NT2/D1 (cell line): ENCODE measurements around the gene AKT3.

ENCODE experiments used
- SUZ12 ChIP-seq: IDR thresholded peaks from 2 replicates; pipeline ENCODE4 v1.6.1; 2011; ENCODE audit not compliant: insufficient read length, insufficient read depth; ENCODE audit errors: extremely low read depth
- YY1 ChIP-seq: IDR thresholded peaks from 2 replicates; pipeline ENCODE4 v1.6.1; 2011; ENCODE audit not compliant: insufficient read length, insufficient read depth
- ZNF274 ChIP-seq: IDR thresholded peaks from 2 replicates; pipeline ENCODE4 v1.6.1; 2011; ENCODE audit warnings: mild to moderate bottlenecking, low read depth, low read length

- TF ChIP-seq YY1 (no peak), SUZ12 (no peak), ZNF274 (no peak)
Measured at GRCh38 chr1:243558576-243558975, 291.5 kb downstream of the AKT3 start.
